MCF 10A (cell line): ENCODE measurements around the gene THOC1. TPM values are rescaled to one million over a fixed set of nuclear protein-coding genes. Genes with fewer than 3 reads are reported as not detected.

Experiments
- BruUV-seq: library from RNA; stranded (reverse); fragments of 400-500 nt; replicated peaks from 2 replicates; lab custom pipeline; 2021; lab: Mats Ljungman, UMichigan
- CTCF ChIA-PET: fragments of 300-600 bp; sonication (Branson Sonifier 250); formaldehyde crosslinking; extraction: SDS; loops from one replicate; lab custom pipeline; 2021; ENCODE audit warnings: antibody characterized with exemption, inconsistent platforms; lab: Yijun Ruan, JAX
- POLR2A ChIA-PET: fragments of 300-600, 350-650 bp; sonication (Branson Sonifier 250); formaldehyde crosslinking; extraction: SDS; loops from one replicate; lab custom pipeline; 2020; ENCODE audit warnings: antibody characterized with exemption, inconsistent platforms; lab: Yijun Ruan, JAX
- DNase-seq: peaks from one replicate; pipeline ENCODE4 v3.0.0-alpha.2; 2018; ENCODE audit not compliant: unreplicated experiment
- H3K27ac Mint-ChIP-seq: one replicate; pipeline ENCODE4 v1.8.0; 2022; ENCODE audit warnings: mild to moderate bottlenecking, low read depth, mixed read lengths; ENCODE audit not compliant: unreplicated experiment
- H3K27me3 Mint-ChIP-seq: one replicate; pipeline ENCODE4 v1.8.0; 2022; ENCODE audit warnings: mixed read lengths; ENCODE audit not compliant: insufficient read depth, unreplicated experiment
- H3K36me3 Mint-ChIP-seq: one replicate; pipeline ENCODE4 v1.8.0; 2022; ENCODE audit warnings: mild to moderate bottlenecking, moderate library complexity, mixed read lengths; ENCODE audit not compliant: insufficient read depth, unreplicated experiment
- H3K4me1 Mint-ChIP-seq: one replicate; pipeline ENCODE4 v1.8.0; 2022; ENCODE audit warnings: mixed read lengths; ENCODE audit not compliant: insufficient read depth, unreplicated experiment
- H3K4me3 Mint-ChIP-seq: one replicate; pipeline ENCODE4 v1.8.0; 2022; ENCODE audit warnings: mild to moderate bottlenecking, moderate library complexity, mixed read lengths; ENCODE audit not compliant: unreplicated experiment
- H3K9me3 Mint-ChIP-seq: one replicate; pipeline ENCODE4 v1.8.0; 2022; ENCODE audit warnings: mixed read lengths; ENCODE audit not compliant: unreplicated experiment
- intact Hi-C: fragments of 100-400 bp; cut with micrococcal nuclease; formaldehyde crosslinking; loops from 2 replicates; pipeline ENCODE4 v1.14.1; 2022
- total RNA-seq: library from RNA; stranded (reverse); gene quantifications from 2 replicates; pipeline ENCODE4 v1.2.3, GENCODE V29; 2022
- TF ChIP-seq, protein P1 (sequence below): fragments of 200-600 bp; IDR thresholded peaks from one replicate; pipeline ENCODE4 v1.8.0; 2022; ENCODE audit warnings: antibody characterized with exemption, mild to moderate bottlenecking; ENCODE audit not compliant: unreplicated experiment

The THOC1 gene
- total RNA-seq, 1 experiment from 2014 or later = 44.6 TPM

DNA sequence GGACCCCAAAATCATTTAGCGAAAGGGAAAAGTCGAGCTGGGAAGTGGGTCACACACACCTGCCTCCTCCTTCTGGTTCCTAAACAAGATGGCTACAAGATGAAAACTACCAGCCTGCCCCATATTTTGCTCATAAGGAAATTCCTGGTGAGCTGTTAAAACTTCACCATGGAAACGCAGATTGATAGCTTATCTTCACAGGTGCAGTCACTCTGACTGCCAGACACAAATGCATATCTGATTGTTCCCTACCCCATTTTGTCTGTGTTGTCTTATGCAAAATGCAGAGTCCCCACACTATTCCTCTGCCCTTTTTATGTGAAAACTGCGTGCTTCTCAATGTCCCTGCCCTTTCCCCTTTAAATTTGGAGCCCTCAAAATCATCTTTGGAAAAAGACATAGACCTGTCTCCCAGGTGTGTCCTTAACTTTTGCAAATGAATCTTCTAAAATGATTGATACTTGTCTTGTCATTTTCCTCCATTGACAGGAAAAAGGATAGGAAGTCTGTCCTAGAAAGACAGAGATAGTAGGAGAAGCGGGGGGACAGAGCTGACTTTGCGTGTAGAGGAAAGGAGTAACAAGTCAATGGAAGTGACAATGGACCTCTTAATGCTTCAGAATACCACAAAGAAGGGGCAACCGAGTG, 38.9 kb upstream of the THOC1 start:
- CTCF ChIA-PET = interaction anchor here (0.6 kb wide), 1 partner anchor 533 kb away, joined by 3 read pairs; no protein-coding TSS in a partner anchor
- TF ChIP-seq, protein P1, sequence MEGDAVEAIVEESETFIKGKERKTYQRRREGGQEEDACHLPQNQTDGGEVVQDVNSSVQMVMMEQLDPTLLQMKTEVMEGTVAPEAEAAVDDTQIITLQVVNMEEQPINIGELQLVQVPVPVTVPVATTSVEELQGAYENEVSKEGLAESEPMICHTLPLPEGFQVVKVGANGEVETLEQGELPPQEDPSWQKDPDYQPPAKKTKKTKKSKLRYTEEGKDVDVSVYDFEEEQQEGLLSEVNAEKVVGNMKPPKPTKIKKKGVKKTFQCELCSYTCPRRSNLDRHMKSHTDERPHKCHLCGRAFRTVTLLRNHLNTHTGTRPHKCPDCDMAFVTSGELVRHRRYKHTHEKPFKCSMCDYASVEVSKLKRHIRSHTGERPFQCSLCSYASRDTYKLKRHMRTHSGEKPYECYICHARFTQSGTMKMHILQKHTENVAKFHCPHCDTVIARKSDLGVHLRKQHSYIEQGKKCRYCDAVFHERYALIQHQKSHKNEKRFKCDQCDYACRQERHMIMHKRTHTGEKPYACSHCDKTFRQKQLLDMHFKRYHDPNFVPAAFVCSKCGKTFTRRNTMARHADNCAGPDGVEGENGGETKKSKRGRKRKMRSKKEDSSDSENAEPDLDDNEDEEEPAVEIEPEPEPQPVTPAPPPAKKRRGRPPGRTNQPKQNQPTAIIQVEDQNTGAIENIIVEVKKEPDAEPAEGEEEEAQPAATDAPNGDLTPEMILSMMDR = no peak
- intact Hi-C loops = no loop called here
- no peaks in the 10 kb centered on the region for H3K27me3 Mint-ChIP-seq
- POLR2A ChIA-PET = interaction anchor here (0.6 kb wide), 1 partner anchor 25 kb away, joined by 3 read pairs; no protein-coding TSS in a partner anchor
- no TSS peak for BruUV-seq
- peaks cover 24% of the 10 kb centered on the region for H3K9me3 Mint-ChIP-seq
- no peak overlapping the region for H3K4me3 Mint-ChIP-seq
- no peak overlapping the region for H3K27ac Mint-ChIP-seq
- no peaks in the 10 kb centered on the region for H3K36me3 Mint-ChIP-seq
- no peaks in the 10 kb centered on the region for H3K4me1 Mint-ChIP-seq
- no peak for DNase-seq

DNA sequence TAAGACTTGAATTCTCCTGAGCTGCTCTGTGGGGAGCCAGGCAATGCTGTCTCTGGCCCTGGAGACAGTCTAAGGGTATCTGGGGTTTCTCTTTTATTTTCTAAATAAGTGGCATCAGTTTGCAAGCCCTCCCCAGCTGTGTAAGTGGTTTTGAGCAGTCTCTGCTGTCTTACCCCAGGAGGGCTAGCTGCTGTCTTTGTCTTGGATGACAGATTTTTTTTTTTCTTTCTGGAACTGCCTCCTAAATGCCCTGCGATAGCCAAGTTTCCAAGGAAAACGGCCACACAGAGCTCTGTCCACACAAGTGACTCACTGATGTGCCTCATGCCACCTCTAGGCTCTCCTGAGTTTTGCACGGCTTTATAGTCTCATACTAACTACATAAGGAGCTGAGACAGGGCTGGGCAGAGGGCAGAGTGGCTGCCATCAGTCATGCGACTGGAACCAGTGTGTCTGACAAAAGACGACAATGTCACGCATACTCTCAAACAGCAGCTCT, 37.2 kb upstream of the THOC1 start:
- H3K4me3 Mint-ChIP-seq = no peak overlapping the region
- POLR2A ChIA-PET = interaction anchor here (0.6 kb wide), 1 partner anchor 122 kb away, joined by 3 read pairs; no protein-coding TSS in a partner anchor
- TF ChIP-seq, protein P1 = no peak
- H3K36me3 Mint-ChIP-seq = no peaks in the 10 kb centered on the region
- no peaks in the 10 kb centered on the region for H3K4me1 Mint-ChIP-seq
- peaks cover 15% of the 10 kb centered on the region for H3K9me3 Mint-ChIP-seq
- DNase-seq = peak; percentile 18
- BruUV-seq = no TSS peak
- intact Hi-C loops = no loop called here
- H3K27me3 Mint-ChIP-seq = no peaks in the 10 kb centered on the region
- CTCF ChIA-PET = interaction anchor here (0.7 to 1.3 kb wide), 2 partner anchors 261 to 311 kb away, joined by 3 to 5 read pairs; no protein-coding TSS in a partner anchor
- no peak overlapping the region for H3K27ac Mint-ChIP-seq

DNA sequence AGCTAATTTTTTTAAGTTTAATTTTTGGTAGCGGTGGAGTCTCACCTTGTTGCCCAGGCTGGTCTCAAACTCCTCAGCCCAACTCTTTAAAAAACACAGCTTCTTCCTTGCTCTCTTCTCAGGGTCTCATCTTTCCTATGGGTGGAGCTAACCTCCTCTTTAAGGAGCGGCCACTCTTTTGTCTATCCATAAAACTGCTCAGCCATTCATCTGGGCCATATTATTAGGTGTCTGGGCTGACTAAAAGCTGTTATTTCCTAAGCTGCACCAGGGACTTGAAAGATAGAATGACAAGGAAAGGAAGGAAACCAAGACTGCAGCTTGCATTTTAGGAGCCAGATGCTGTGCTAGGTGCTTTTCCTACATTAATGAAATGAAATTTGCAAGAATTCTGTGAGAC, 35.8 kb upstream of the THOC1 start:
- H3K4me3 Mint-ChIP-seq = no peak overlapping the region
- no peaks in the 10 kb centered on the region for H3K36me3 Mint-ChIP-seq
- H3K27ac Mint-ChIP-seq = no peak overlapping the region
- DNase-seq = no peak
- intact Hi-C loops = no loop called here
- H3K9me3 Mint-ChIP-seq = peaks cover 15% of the 10 kb centered on the region
- ChIA-PET POLR2A (interaction anchor here (0.8 kb wide), 1 partner anchor 10 kb away, joined by 4 read pairs; no protein-coding TSS in a partner anchor), CTCF (interaction anchor here (0.6 to 1.2 kb wide), 3 partner anchors 9 to 170 kb away, joined by 3 to 5 read pairs (median 3); no protein-coding TSS in a partner anchor)
- TF ChIP-seq, protein P1 = no peak
- H3K4me1 Mint-ChIP-seq = no peaks in the 10 kb centered on the region
- no TSS peak for BruUV-seq
- H3K27me3 Mint-ChIP-seq = no peaks in the 10 kb centered on the region

DNA sequence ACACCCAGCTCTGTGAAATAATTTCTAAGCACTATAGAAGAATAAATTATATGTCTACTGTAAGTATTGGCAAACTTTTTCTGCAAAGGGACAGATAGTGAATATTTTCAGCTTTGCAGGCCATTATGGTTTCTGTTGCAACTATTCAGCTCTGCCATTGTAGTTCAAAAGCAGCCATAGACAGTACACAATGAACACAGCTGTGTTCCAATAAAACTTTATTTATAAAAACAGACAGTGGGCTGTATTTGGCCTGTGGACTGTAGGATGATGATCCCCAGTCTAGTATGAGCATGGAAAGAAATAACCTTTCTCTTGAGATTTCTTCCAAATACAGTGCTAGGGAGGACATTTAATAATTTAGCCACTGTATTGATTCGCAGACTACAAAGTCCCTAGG, 35.2 kb upstream of the THOC1 start:
- POLR2A ChIA-PET = no interaction called here
- no TSS peak for BruUV-seq

More for the DNA sequence above, 35.2 kb upstream of the THOC1 start:
- Mint-ChIP-seq H3K36me3 (no peaks in the 10 kb centered on the region), H3K9me3 (peaks cover 15% of the 10 kb centered on the region), H3K4me1 (no peaks in the 10 kb centered on the region), H3K27ac (no peak overlapping the region), H3K27me3 (no peaks in the 10 kb centered on the region), H3K4me3 (no peak overlapping the region)
- no peak for DNase-seq
- TF ChIP-seq, protein P1 = no peak
- intact Hi-C loops = no loop called here
- CTCF ChIA-PET = interaction anchor here (1.2 to 1.3 kb wide), 2 partner anchors 9 to 12 kb away, joined by 3 to 5 read pairs; no protein-coding TSS in a partner anchor
